GM13977 (cell line): ENCODE measurements around the gene TPT1.

Experiments
- DNase-seq: peaks from one replicate; pipeline ENCODE4 v3.0.0; 2012; ENCODE audit warnings: low spot score
- CTCF ChIP-seq: IDR thresholded peaks from 2 replicates; pipeline ENCODE4 v1.5.1; 2012; ENCODE audit warnings: mild to moderate bottlenecking, control low read depth; ENCODE audit not compliant: insufficient read depth; ENCODE audit errors: extremely low read depth, missing control alignments
- in situ Hi-C: fragments of 300-500 bp; cut with MboI; formaldehyde crosslinking; loops from one replicate; pipeline ENCODE4 v1.12.0; 2022; ENCODE audit warnings: low sequenced_read_pairs, low pct_unique_long_range_greater_than_20kb, mixed read lengths, inconsistent platforms; ENCODE audit not compliant: unreplicated experiment

The TPT1 gene

GRCh38 chr13:45331692-45332035 is 9.3 kb downstream of the TPT1 start:
- no peak for TF ChIP-seq CTCF
- in situ Hi-C loops, result no loop called here
- DNase-seq, result no peak

GRCh38 chr13:45331123-45331619 is 9.8 kb downstream of the TPT1 start:
- in situ Hi-C loops, result no loop called here
- TF ChIP-seq CTCF, result no peak
- DNase-seq, result no peak

- no peak for TF ChIP-seq CTCF
- in situ Hi-C loops, result no loop called here
- no peak for DNase-seq
These were observed 12.3 kb downstream of the TPT1 start for GRCh38 chr13:45328661-45329111.

- no peak for DNase-seq
- TF ChIP-seq CTCF, result no peak
- in situ Hi-C loops, result no loop called here
These were observed 13.6 kb downstream of the TPT1 start for GRCh38 chr13:45327253-45327955.

- TF ChIP-seq CTCF, result no peak
- in situ Hi-C loops, result no loop called here
- no peak for DNase-seq
These were observed 15.2 kb downstream of the TPT1 start for GRCh38 chr13:45325806-45326205.

GRCh38 chr13:45320876-45321629 is 19.9 kb downstream of the TPT1 start:
- no peak for TF ChIP-seq CTCF
- no peak for DNase-seq
- in situ Hi-C loops, result no loop called here
